ENCODE data around the gene MYOZ2. TPM values are rescaled to one million over a fixed set of nuclear protein-coding genes. Genes with fewer than 3 reads are reported as not detected.

Gene MYOZ2
- total and polyA plus RNA-seq, 2 of the 13 experiments (the other 11 are each of a cell fraction or from before 2014, with no cell fraction given), result 0.03 TPM; not detected in 1

- peak; percentile 87 for TF ChIP-seq ZNF234 (CRISPR knock-in tag; conservative IDR thresholded peaks at IDR 0.05)
- TF ChIP-seq TAF15 (IDR thresholded peaks at IDR 0.05; ENCODE audit: low read depth, low read length, poor library complexity, severe bottlenecking), result no peak
- 0 out of 2 replicates have a peak, but pooled peaks have one; percentile 10 for TF ChIP-seq DMAP1 (CRISPR knock-in tag; IDR thresholded peaks at IDR 0.05)
- TF ChIP-seq ZNF549 (CRISPR knock-in tag; IDR thresholded peaks at IDR 0.05), result no peak
- TF ChIP-seq IKZF4 (CRISPR knock-in tag; IDR thresholded peaks at IDR 0.05; ENCODE audit: borderline replicate concordance, low read depth, not compliant biosample characterization), result no peak
- no peak for TF ChIP-seq SKI (IDR thresholded peaks at IDR 0.05; ENCODE audit: partially characterized antibody)
- TF ChIP-seq JUNB (CRISPR knock-in tag; IDR thresholded peaks at IDR 0.05; ENCODE audit: borderline replicate concordance), result peak; percentile 29; the same call in 1 of the 2 replicates
- peak; percentile 62; the same call in 1 of the 2 replicates for TF ChIP-seq ZMYM3 (CRISPR knock-in tag; IDR thresholded peaks at IDR 0.05)
- no peak; the same call in 1 of the 2 replicates for TF ChIP-seq ZNF501 (CRISPR knock-in tag; IDR thresholded peaks at IDR 0.05)
- no peak for TF ChIP-seq KLF13 (CRISPR knock-in tag; IDR thresholded peaks at IDR 0.05)
- TF ChIP-seq ZNF329 (CRISPR knock-in tag; IDR thresholded peaks at IDR 0.05; ENCODE audit: low read depth), result no peak
- TF ChIP-seq ZNF788 (CRISPR knock-in tag; IDR thresholded peaks at IDR 0.05; ENCODE audit: borderline replicate concordance), result no peak; the same call in 1 of the 2 replicates
- no peak for TF ChIP-seq ATAD3A (CRISPR knock-in tag; IDR thresholded peaks at IDR 0.05)
- no peak for TF ChIP-seq ZHX2 (IDR thresholded peaks at IDR 0.05; ENCODE audit: low read depth)
- no peak for TF ChIP-seq ZHX2 (CRISPR knock-in tag; IDR thresholded peaks at IDR 0.05; ENCODE audit: borderline replicate concordance)
- TF ChIP-seq ZFP36L1 (CRISPR knock-in tag; IDR thresholded peaks at IDR 0.05), result no peak
- TF ChIP-seq ZBTB25 (CRISPR knock-in tag; IDR thresholded peaks at IDR 0.05), result no peak
- TF ChIP-seq SNAPC5 (CRISPR knock-in tag; IDR thresholded peaks at IDR 0.05; ENCODE audit: borderline replicate concordance), result no peak
- no peak; the same call in none of the 2 replicates for TF ChIP-seq ZNF160 (CRISPR knock-in tag; IDR thresholded peaks at IDR 0.05)
- no peak; the same call in 1 of the 2 replicates for TF ChIP-seq MYNN (CRISPR knock-in tag; IDR thresholded peaks at IDR 0.05; ENCODE audit: low read depth)
- no peak for TF ChIP-seq ZFP36 (IDR thresholded peaks at IDR 0.05; ENCODE audit: borderline replicate concordance, low read depth, low read length, partially characterized antibody)
- peak; percentile 81 for TF ChIP-seq NR0B2 (CRISPR knock-in tag; IDR thresholded peaks at IDR 0.05)
- no peak for TF ChIP-seq ZNF205 (CRISPR knock-in tag; IDR thresholded peaks at IDR 0.05)
These were observed 77.5 kb downstream of the MYOZ2 start (continued) for GRCh38 chr4:119212964-119213606.

All from HepG2 (cell line).